ENCODE measurements around the gene ANAPC2.

Gene ANAPC2

DNA sequence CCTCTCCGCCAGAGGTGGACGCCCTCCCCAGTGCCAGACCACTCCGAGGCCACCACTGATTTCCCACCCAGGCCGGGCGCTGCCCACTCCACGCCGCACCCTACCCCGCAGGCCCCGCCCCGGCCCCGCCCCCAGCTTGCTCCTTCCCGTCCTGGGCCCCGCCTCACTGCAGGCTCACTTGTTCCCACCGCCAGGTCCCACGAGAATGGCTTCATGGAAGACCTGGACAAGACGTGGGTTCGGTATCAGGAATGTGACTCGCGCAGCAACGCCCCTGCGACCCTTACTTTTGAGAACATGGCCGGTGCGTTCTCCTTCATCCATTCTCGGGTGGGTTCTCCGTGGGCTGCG is 25.0 kb downstream of the ANAPC2 start:
- DNase-seq (ENCODE audit: low read depth), result peak; percentile 37
- TF ChIP-seq, protein P1, sequence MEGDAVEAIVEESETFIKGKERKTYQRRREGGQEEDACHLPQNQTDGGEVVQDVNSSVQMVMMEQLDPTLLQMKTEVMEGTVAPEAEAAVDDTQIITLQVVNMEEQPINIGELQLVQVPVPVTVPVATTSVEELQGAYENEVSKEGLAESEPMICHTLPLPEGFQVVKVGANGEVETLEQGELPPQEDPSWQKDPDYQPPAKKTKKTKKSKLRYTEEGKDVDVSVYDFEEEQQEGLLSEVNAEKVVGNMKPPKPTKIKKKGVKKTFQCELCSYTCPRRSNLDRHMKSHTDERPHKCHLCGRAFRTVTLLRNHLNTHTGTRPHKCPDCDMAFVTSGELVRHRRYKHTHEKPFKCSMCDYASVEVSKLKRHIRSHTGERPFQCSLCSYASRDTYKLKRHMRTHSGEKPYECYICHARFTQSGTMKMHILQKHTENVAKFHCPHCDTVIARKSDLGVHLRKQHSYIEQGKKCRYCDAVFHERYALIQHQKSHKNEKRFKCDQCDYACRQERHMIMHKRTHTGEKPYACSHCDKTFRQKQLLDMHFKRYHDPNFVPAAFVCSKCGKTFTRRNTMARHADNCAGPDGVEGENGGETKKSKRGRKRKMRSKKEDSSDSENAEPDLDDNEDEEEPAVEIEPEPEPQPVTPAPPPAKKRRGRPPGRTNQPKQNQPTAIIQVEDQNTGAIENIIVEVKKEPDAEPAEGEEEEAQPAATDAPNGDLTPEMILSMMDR (IDR thresholded peaks at IDR 0.05; ENCODE audit: insufficient read depth, low read depth, low read length, missing control alignments), result no peak
- H3K4me3 ChIP-seq (ENCODE audit: low read length), result peak overlapping the region; percentile 36

DNA sequence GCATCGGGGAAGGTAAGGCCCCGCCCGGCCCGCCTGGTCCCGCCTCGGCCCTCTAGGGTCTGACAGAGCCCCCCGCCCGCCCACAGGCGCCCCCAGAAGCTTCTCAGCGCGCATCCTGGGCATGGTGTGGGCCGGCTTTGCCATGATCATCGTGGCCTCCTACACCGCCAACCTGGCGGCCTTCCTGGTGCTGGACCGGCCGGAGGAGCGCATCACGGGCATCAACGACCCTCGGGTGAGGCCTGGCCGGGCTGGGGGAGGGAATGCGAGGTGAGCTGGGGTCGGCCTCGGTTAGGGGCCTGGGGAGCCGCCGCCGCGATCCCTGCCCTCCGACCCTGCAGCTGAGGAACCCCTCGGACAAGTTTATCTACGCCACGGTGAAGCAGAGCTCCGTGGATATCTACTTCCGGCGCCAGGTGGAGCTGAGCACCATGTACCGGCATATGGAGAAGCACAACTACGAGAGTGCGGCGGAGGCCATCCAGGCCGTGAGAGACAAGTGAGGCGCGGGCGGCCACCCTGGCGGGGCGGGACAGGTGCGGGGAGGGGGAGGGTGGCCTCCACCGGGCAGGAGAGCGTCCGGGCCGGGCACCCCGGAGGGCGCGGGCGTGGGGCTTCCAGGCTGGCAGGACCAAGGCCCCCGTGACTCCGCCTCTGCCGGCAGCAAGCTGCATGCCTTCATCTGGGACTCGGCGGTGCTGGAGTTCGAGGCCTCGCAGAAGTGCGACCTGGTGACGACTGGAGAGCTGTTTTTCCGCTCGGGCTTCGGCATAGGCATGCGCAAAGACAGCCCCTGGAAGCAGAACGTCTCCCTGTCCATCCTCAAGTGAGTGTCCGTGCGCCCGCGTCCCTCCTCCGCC is 25.6 kb downstream of the ANAPC2 start:
- TF ChIP-seq, protein P1 (IDR thresholded peaks at IDR 0.05; ENCODE audit: insufficient read depth, low read depth, low read length, missing control alignments), result no peak
- peak overlapping the region; percentile 36 for H3K4me3 ChIP-seq (ENCODE audit: low read length)
- peak; percentile 50 for DNase-seq (ENCODE audit: low read depth)

DNA sequence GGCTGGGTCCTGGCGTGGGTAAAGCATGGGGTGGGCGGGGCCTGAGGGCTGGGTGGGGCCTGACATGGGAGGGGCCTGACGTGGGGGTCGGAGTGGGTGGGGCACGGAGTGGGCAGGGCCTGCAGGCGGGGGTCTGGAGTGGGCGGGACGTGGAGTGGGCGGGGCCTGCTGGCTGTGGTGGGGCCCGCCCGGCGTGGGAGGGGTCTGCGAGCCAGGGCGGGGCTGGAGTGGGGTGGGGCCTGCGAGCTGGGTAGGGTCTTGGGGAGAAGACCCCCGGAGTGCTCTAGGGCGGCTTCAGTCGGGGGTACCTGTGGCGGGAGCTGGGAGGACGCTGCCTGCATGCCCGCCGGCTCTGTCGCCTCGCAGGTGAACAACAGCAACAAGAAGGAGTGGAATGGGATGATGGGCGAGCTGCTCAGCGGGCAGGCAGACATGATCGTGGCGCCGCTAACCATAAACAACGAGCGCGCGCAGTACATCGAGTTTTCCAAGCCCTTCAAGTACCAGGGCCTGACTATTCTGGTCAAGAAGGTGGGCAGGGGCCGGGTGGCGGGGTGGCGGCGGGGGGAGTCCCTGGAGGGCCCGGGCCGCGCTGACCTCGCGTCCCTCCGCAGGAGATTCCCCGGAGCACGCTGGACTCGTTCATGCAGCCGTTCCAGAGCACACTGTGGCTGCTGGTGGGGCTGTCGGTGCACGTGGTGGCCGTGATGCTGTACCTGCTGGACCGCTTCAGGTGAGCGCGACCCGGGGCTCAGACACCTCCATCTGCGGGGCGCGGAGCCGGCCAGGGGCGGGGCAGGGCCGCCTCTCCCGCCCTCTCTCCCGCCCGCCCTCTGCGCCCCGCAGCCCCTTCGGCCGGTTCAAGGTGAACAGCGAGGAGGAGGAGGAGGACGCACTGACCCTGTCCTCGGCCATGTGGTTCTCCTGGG is 26.5 kb downstream of the ANAPC2 start:
- TF ChIP-seq, protein P1 (IDR thresholded peaks at IDR 0.05; ENCODE audit: insufficient read depth, low read depth, low read length, missing control alignments), result no peak
- DNase-seq (ENCODE audit: low read depth), result peak; percentile 23
- H3K4me3 ChIP-seq (ENCODE audit: low read length), result no peak overlapping the region

DNA sequence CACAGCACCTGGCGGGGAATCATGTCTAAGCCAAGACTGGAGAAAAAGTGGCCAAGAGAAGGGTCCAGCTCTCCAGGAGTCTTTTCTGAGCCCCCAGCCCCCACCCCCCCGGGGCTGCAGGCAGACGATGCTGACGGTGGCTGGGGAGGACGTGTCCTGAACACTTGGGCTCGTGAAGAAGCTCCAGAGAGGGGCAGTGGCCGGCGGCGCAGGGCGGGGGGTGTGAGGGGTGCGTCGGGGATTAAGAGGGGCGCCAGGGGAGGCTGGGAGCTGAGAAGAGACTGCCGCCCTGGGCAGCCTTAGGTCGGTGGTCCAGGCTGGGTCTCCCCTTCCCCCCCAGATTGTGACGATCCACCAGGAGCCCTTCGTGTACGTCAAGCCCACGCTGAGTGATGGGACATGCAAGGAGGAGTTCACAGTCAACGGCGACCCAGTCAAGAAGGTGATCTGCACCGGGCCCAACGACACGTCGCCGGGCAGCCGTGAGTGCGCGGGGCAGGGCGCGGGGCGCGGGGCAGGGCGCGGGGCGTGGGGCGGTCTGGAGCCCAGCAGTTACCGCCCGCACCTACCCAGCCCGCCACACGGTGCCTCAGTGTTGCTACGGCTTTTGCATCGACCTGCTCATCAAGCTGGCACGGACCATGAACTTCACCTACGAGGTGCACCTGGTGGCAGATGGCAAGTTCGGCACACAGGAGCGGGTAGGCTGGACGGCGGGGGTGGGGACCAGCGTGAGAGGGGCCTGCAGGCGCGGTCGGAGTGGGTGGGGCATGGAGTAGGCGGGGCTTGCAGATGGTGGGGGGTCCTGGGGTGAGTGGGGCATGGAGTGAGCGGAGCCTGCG is 27.4 kb downstream of the ANAPC2 start:
- no peak overlapping the region for H3K4me3 ChIP-seq (ENCODE audit: low read length)
- no peak for DNase-seq (ENCODE audit: low read depth)
- TF ChIP-seq, protein P1 (IDR thresholded peaks at IDR 0.05; ENCODE audit: insufficient read depth, low read depth, low read length, missing control alignments), result no peak

DNA sequence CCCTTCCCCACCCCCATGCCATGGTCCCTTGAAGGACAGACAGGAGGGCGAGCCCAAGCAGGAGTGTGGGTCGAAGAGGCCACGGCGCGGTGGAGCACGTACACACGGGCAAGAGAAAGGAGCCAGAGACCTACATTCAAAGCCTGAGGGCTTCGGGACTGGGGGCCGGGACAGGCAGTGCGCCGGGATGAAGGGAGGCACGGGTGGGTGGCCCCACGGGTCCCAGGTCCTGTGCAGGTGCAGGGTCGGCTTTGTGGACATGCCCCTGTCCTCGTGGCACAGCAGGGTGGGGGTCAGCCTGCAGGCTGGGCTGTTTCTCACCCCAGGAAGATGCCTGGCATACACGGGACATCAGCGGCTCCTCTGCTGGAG is 28.3 kb downstream of the ANAPC2 start:
- DNase-seq (ENCODE audit: low read depth), result no peak
- TF ChIP-seq, protein P1 (IDR thresholded peaks at IDR 0.05; ENCODE audit: insufficient read depth, low read depth, low read length, missing control alignments), result no peak
- H3K4me3 ChIP-seq (ENCODE audit: low read length), result no peak overlapping the region
